Adipocyte (in vitro differentiated cells): ENCODE results near the gene RHBDF2.

ENCODE experiments used
- DNase-seq: peaks from one replicate; pipeline ENCODE4 v3.0.0-alpha.2; 2015; ENCODE audit warnings: low read depth
- H3K27me3 ChIP-seq: replicated peaks from 2 replicates; pipeline ENCODE4 v1.7.0; 2013; ENCODE audit warnings: mild to moderate bottlenecking, low read length, moderate library complexity; ENCODE audit not compliant: control insufficient read depth, insufficient read depth
- H3K36me3 ChIP-seq: 2 replicates; pipeline ENCODE4 v1.7.0; 2013; ENCODE audit warnings: low read length, mild to moderate bottlenecking, moderate library complexity; ENCODE audit not compliant: control insufficient read depth, insufficient read depth, severe bottlenecking
- H3K4me1 ChIP-seq: 2 replicates; pipeline ENCODE4 v1.7.0; 2013; ENCODE audit warnings: mild to moderate bottlenecking, low read length, moderate library complexity; ENCODE audit not compliant: control insufficient read depth, insufficient read depth
- H3K4me3 ChIP-seq: 2 replicates; pipeline ENCODE4 v1.7.0; 2013; ENCODE audit warnings: mild to moderate bottlenecking, low read length, moderate library complexity
- H3K9ac ChIP-seq: 2 replicates; pipeline ENCODE4 v1.7.0; 2013; ENCODE audit warnings: mild to moderate bottlenecking, low read length, moderate library complexity
- H3K9me3 ChIP-seq: 2 replicates; pipeline ENCODE4 v1.7.0; 2013; ENCODE audit warnings: mild to moderate bottlenecking, low read length, moderate library complexity; ENCODE audit not compliant: control insufficient read depth

RHBDF2 gene

DNA sequence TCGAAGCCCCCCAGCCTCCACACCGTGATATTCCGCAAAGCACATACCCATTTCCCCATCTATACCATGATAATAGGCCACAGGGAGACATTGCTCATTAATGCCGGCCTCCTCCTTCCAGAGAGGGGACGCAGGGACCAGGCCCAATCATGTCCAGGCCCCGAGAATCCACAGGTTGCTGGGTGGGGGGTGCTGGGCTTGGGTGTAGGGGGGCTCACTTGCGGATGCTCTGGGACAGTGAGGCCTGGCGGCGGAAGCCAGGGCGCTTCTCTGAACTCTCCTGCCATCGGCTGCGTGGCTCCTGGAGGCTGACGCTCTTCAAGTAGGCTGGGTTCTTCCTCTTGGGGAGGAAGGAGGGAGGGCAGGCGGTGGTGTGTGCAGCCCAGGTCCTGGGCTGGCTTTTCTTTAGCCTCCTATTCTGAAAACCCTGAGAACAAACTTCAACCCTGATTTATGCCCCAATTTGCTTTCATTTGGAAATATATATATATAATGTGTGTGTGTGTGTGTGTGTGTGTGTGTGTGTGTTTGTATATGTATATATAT, 21.6 kb downstream of the RHBDF2 start:
- DNase-seq, result no peak
- no peak overlapping the region for H3K9ac ChIP-seq
- H3K36me3 ChIP-seq, result no peaks in the 10 kb centered on the region
- H3K9me3 ChIP-seq, result no peaks in the 10 kb centered on the region
- H3K27me3 ChIP-seq, result no peaks in the 10 kb centered on the region
- no peak overlapping the region for H3K4me3 ChIP-seq
- H3K4me1 ChIP-seq, result no peaks in the 10 kb centered on the region

GRCh38 chr17:76478730-76479514, 22.3 kb downstream of the RHBDF2 start:
- Histone ChIP-seq H3K9me3 (no peaks in the 10 kb centered on the region), H3K4me3 (no peak overlapping the region), H3K4me1 (no peaks in the 10 kb centered on the region), H3K27me3 (no peaks in the 10 kb centered on the region), H3K9ac (no peak overlapping the region), H3K36me3 (no peaks in the 10 kb centered on the region)
- no peak for DNase-seq

DNA sequence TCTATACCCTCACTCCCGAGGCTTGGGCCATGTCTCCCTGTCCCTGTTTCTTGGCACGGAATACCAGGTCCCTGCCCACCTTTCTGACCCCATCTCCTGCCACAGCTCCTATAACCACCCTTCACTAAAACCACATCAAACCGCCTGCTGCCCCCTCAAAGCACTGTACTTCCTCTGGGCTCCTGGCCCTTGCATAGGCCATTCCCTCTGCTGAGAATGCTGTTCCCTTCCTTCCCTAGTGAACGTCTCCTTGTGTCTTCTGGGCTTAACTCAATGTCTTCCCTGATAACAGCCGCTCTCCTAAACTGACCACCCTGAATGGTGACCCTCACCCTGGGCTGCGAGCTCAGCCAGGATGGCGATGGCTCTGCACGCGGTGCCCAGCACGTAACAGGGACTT, 23.1 kb downstream of the RHBDF2 start:
- Histone ChIP-seq H3K27me3 (no peaks in the 10 kb centered on the region), H3K4me1 (no peaks in the 10 kb centered on the region), H3K9me3 (no peaks in the 10 kb centered on the region), H3K9ac (no peak overlapping the region), H3K4me3 (no peak overlapping the region), H3K36me3 (no peaks in the 10 kb centered on the region)
- DNase-seq, result no peak

DNA sequence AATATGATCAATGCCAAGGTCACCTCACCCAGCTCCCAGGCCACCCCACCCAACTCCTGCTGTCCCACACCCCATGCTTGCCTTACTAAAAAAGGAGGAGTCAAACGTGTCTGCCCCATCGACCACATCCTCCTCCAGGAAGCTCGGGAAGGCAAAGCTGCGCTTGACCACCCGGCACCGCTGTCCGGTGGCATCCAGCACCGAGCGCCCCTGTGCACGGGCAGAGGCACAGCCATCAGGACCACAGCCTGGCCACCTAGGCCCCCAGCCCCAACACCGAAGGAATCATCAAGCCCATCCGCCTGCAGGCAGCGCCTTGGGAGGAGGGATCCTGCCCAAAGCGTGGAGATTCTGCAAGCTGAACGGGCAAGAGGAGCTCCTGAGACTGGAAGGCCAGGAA, 23.6 kb downstream of the RHBDF2 start:
- no peaks in the 10 kb centered on the region for H3K36me3 ChIP-seq
- H3K4me3 ChIP-seq, result no peak overlapping the region
- no peaks in the 10 kb centered on the region for H3K4me1 ChIP-seq
- DNase-seq, result no peak
- no peak overlapping the region for H3K9ac ChIP-seq
- H3K27me3 ChIP-seq, result no peaks in the 10 kb centered on the region
- no peaks in the 10 kb centered on the region for H3K9me3 ChIP-seq

- Histone ChIP-seq H3K4me1 (no peaks in the 10 kb centered on the region), H3K9ac (no peak overlapping the region), H3K36me3 (no peaks in the 10 kb centered on the region), H3K9me3 (no peaks in the 10 kb centered on the region), H3K27me3 (no peaks in the 10 kb centered on the region), H3K4me3 (no peak overlapping the region)
- no peak for DNase-seq
These were observed 24.5 kb downstream of the RHBDF2 start for GRCh38 chr17:76476736-76477135.

DNA sequence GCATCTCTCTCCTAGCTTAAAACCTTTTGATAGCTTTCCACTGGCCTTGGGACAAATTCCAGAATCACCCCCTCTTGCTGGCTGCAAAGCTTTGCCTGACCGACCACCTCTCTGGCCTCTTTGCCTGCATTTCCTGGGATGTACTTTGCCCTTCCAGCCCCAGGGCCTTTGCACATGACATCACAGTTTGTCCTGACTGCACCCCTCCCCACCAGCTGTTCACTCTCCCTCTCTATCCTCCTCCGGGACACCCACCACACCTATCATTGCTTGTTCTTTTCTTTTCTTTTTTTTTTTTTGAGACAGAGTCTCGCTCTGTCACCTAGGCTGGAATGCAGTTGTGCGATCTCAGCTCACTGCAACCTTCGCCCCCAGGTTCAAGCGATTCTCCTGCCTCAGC, 25.9 kb downstream of the RHBDF2 start:
- Histone ChIP-seq H3K36me3 (no peaks in the 10 kb centered on the region), H3K4me3 (no peak overlapping the region), H3K27me3 (peaks cover 2% of the 10 kb centered on the region), H3K9ac (no peak overlapping the region), H3K4me1 (no peaks in the 10 kb centered on the region), H3K9me3 (no peaks in the 10 kb centered on the region)
- DNase-seq, result no peak

- Histone ChIP-seq H3K4me3 (no peak overlapping the region), H3K9ac (no peak overlapping the region), H3K9me3 (no peaks in the 10 kb centered on the region), H3K27me3 (peaks cover 2% of the 10 kb centered on the region), H3K4me1 (no peaks in the 10 kb centered on the region), H3K36me3 (no peaks in the 10 kb centered on the region)
- DNase-seq, result no peak
These were observed 26.3 kb downstream of the RHBDF2 start for GRCh38 chr17:76474894-76475293.

- no peak overlapping the region for H3K9ac ChIP-seq
- DNase-seq, result no peak
- no peaks in the 10 kb centered on the region for H3K4me1 ChIP-seq
- H3K9me3 ChIP-seq, result no peaks in the 10 kb centered on the region
- H3K36me3 ChIP-seq, result no peaks in the 10 kb centered on the region
- H3K27me3 ChIP-seq, result peaks cover 2% of the 10 kb centered on the region
- H3K4me3 ChIP-seq, result no peak overlapping the region
These were observed 27.0 kb downstream of the RHBDF2 start for GRCh38 chr17:76474238-76474637.

GRCh38 chr17:76473541-76473985, 27.7 kb downstream of the RHBDF2 start:
- H3K4me1 ChIP-seq, result no peaks in the 10 kb centered on the region
- H3K9me3 ChIP-seq, result no peaks in the 10 kb centered on the region
- H3K4me3 ChIP-seq, result no peak overlapping the region
- H3K27me3 ChIP-seq, result peaks cover 8% of the 10 kb centered on the region
- no peak overlapping the region for H3K9ac ChIP-seq
- no peak for DNase-seq
- no peaks in the 10 kb centered on the region for H3K36me3 ChIP-seq

DNA sequence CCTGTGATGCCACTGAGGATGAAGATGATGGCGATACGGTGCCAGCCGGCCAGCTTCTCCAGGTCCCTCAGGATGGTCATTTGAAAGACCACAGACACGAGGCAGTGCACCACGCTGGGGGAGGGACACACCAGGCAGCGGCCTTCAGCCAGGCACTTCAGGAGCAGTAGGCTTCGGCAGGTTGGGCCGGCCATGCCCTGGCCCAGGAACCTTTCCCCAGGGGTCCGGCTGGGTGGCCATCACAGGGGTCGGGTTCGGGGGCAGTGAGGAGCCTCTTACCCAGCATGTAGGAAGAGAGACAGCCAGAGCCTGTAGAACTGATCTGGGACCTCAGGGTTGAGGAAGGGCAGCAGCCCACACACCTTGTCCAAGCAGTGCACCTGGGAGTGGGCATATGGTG, 28.5 kb downstream of the RHBDF2 start:
- no peak overlapping the region for H3K4me3 ChIP-seq
- no peaks in the 10 kb centered on the region for H3K36me3 ChIP-seq
- peaks cover 15% of the 10 kb centered on the region for H3K27me3 ChIP-seq
- DNase-seq, result no peak
- H3K4me1 ChIP-seq, result no peaks in the 10 kb centered on the region
- H3K9me3 ChIP-seq, result no peaks in the 10 kb centered on the region
- H3K9ac ChIP-seq, result no peak overlapping the region

- H3K9ac ChIP-seq, result no peak overlapping the region
- peaks cover 15% of the 10 kb centered on the region for H3K27me3 ChIP-seq
- no peaks in the 10 kb centered on the region for H3K36me3 ChIP-seq
- no peaks in the 10 kb centered on the region for H3K9me3 ChIP-seq
- H3K4me3 ChIP-seq, result no peak overlapping the region
- no peak for DNase-seq
- no peaks in the 10 kb centered on the region for H3K4me1 ChIP-seq
These were observed 29.0 kb downstream of the RHBDF2 start for GRCh38 chr17:76472258-76472645.
